ENCODE data around the gene BCDIN3D.
A peak's percentile ranks its signal among the peaks of the same experiment; 100 is the strongest.

The BCDIN3D gene, protein sequence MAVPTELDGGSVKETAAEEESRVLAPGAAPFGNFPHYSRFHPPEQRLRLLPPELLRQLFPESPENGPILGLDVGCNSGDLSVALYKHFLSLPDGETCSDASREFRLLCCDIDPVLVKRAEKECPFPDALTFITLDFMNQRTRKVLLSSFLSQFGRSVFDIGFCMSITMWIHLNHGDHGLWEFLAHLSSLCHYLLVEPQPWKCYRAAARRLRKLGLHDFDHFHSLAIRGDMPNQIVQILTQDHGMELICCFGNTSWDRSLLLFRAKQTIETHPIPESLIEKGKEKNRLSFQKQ

DNA sequence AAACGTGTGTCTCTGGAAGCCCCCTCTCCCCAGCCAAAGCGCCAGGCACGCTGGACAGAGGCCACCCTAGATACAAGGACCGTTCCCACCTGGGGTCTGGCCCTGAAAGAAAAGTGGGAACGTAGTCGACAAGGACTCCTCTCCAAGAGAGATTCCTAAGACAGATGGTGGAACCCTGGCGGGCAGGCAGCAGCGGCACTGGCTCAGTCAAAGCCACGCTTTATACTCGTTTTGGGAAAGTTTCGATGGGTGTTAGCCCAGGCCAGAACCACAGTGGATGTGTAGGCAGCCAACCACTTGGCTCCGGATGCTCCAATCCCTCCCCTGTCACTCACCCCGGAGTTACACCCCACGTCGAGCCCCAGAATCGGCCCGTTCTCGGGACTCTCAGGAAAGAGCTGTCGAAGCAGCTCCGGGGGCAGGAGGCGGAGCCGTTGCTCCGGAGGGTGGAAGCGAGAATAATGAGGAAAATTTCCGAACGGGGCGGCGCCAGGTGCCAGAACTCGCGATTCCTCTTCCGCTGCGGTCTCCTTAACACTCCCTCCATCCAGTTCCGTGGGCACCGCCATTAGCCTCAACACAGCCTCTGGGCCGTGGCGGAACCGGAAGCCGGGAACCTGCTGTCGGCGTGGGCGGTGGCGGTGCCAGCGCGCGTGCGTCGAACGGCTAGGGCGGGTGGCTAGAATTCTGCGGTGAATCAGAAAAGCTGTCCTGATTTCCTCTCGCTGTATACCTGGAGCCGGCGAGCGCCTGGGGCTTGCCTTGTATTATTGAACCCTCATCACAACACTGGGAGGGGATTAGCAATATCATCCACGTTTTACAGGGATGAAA, at the start of gene BCDIN3D:
Gene BCDIN3D, minus strand, starts transcription at position 588 of the 834 bp plus-strand sequence. Its CDS starts 19 bp downstream, at position 569.
- peak; percentile 29 for DNase-seq (ENCODE audit: low read depth, low spot score)
- TF ChIP-seq, protein P1, sequence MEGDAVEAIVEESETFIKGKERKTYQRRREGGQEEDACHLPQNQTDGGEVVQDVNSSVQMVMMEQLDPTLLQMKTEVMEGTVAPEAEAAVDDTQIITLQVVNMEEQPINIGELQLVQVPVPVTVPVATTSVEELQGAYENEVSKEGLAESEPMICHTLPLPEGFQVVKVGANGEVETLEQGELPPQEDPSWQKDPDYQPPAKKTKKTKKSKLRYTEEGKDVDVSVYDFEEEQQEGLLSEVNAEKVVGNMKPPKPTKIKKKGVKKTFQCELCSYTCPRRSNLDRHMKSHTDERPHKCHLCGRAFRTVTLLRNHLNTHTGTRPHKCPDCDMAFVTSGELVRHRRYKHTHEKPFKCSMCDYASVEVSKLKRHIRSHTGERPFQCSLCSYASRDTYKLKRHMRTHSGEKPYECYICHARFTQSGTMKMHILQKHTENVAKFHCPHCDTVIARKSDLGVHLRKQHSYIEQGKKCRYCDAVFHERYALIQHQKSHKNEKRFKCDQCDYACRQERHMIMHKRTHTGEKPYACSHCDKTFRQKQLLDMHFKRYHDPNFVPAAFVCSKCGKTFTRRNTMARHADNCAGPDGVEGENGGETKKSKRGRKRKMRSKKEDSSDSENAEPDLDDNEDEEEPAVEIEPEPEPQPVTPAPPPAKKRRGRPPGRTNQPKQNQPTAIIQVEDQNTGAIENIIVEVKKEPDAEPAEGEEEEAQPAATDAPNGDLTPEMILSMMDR (IDR thresholded peaks at IDR 0.05; ENCODE audit: insufficient read depth, low read length, missing control alignments), result no peak
- ChIA-PET POLR2A (interaction anchor here (0.6 to 2.1 kb wide), 4 partner anchors 16 to 102 kb away, joined by 3 to 25 read pairs (median 3); partner anchors contain the start of genes NCKAP5L and TMBIM6), CTCF (interaction anchor here (0.6 to 8.6 kb wide), 7 partner anchors 14 to 124 kb away, joined by 3 to 78 read pairs (median 6); partner anchors contain the start of gene NCKAP5L)
- H3K4me3 ChIP-seq (ENCODE audit: low read depth, low read length), result peak within 1 kb of the TSS; percentile 86

DNA sequence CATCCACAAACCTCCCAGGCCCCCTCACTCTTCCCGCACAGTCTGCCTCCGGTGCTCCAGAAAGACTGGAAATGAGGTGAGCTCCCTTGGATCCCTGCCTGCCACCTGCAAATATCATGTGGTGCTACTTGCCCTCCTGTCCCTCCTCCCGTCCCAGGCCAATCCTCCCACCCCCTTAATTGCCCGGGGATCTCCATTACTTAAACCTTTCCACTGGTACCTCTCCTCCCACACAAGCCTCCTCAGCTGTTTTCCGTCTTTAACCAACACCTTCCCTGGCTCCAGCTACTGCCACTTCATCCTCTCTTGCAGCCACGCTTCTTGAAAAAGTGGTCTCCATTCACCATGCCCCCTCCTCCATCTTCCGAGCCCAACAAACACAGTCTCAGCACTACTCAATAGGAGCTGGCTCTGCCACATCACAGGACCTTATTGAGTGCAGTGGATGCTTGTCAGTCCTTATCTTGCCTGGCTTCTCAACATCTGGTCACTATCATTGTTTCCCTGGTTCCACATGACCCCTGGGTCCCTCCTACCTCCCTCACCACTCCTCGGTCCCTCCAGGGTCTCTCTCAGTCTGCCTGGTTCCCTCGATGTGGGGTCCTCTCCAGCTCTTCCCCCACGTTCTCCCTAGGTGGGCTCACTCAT, 49.3 kb upstream of the BCDIN3D start:
- DNase-seq (ENCODE audit: low read depth, low spot score), result no peak
- ChIA-PET POLR2A (no interaction called here), CTCF (interaction anchor here (1.3 kb wide), 1 partner anchor 24 kb away, joined by 14 read pairs; no protein-coding TSS in a partner anchor)
- TF ChIP-seq, protein P1 (IDR thresholded peaks at IDR 0.05; ENCODE audit: insufficient read depth, low read length, missing control alignments), result no peak
- no peak overlapping the region for H3K4me3 ChIP-seq (ENCODE audit: low read depth, low read length)

DNA sequence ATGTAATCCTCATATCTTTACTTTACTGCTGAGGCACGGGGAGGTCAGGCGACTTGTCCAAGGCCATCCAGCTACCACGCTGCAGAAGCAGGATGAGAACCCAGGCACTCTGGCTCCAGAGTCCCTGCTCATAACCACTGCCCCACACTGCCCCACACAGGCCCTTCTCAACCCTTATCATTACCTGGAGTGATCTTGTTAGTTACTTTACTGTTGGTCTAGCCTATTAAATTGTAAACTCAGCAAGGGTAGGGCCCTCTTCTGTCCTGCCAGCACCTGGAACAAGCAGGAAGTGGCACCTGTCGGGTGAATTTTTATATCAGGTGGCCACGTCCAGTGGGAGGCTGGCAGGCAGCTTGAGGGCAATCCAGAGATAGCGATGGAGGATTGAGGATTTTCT, 48.6 kb upstream of the BCDIN3D start:
- ChIA-PET POLR2A (no interaction called here), CTCF (interaction anchor here (1.3 kb wide), 1 partner anchor 23 kb away, joined by 14 read pairs; no protein-coding TSS in a partner anchor)
- TF ChIP-seq, protein P1 (IDR thresholded peaks at IDR 0.05; ENCODE audit: insufficient read depth, low read length, missing control alignments), result no peak
- no peak overlapping the region for H3K4me3 ChIP-seq (ENCODE audit: low read depth, low read length)
- no peak for DNase-seq (ENCODE audit: low read depth, low spot score)

DNA sequence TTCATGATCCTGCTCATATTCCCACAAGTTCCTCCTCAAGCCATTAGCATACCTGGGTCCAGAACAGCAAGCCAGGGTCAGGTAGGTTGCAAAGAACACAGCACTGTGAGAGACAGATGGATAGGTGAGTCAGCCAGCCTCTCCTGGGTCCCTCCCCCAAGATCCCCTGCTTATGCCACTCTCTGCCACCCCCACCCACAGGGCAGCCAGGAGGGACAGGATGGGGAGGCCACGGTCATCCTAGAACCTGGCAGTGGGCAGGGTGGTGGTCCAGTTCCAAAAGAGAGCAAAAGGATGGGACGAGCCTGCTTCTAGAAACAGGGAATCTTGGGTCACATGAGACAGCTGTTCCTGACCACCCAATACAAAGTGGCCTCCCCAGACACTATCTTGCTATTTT, 48.1 kb upstream of the BCDIN3D start:
- no peak for DNase-seq (ENCODE audit: low read depth, low spot score)
- TF ChIP-seq, protein P1 (IDR thresholded peaks at IDR 0.05; ENCODE audit: insufficient read depth, low read length, missing control alignments), result no peak
- no peak overlapping the region for H3K4me3 ChIP-seq (ENCODE audit: low read depth, low read length)
- ChIA-PET POLR2A (no interaction called here), CTCF (no interaction called here)

DNA sequence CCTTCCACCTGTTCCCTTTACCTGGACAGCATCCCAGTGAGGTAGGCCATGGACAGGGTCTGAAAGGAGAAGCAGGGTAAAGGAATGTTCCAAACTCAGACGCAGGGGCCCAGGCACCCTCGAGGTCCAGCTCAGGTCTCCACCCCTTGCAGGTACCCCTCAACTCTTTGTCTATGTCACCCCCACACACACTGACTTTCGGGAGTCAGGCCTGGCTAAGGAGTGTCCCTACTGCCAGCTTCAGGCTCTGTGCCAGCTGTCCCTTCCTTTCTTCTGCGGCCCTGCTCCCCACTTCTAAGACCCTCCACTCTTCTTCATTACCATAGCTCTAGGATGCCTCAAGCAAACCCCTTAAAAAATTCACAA, 47.2 kb upstream of the BCDIN3D start:
- no peak overlapping the region for H3K4me3 ChIP-seq (ENCODE audit: low read depth, low read length)
- no peak for DNase-seq (ENCODE audit: low read depth, low spot score)
- TF ChIP-seq, protein P1 (IDR thresholded peaks at IDR 0.05; ENCODE audit: insufficient read depth, low read length, missing control alignments), result no peak
- CTCF ChIA-PET, result interaction anchor here (1.8 kb wide), 1 partner anchor 56 kb away, joined by 5 read pairs; no protein-coding TSS in a partner anchor
- POLR2A ChIA-PET, result no interaction called here

Data from AG04449 (cell line).